Type B pancreatic cell (in vitro differentiated cells): ENCODE measurements around the gene TMEM238L. TPM values are rescaled to one million over a fixed set of nuclear protein-coding genes. Genes with fewer than 3 reads are reported as not detected.

Experiments used
- DNase-seq: peaks from one replicate; pipeline ENCODE4 v3.0.0; 2021; ENCODE audit warnings: mixed read lengths; ENCODE audit not compliant: unreplicated experiment; ENCODE audit errors: extremely low spot score
- H3K27ac Mint-ChIP-seq: 2 replicates; pipeline ENCODE4 v1.8.0; 2021; ENCODE audit warnings: mild to moderate bottlenecking, mixed read lengths
- H3K27me3 Mint-ChIP-seq: 2 replicates; pipeline ENCODE4 v1.8.0; 2021; ENCODE audit warnings: mixed read lengths
- H3K36me3 Mint-ChIP-seq: 2 replicates; pipeline ENCODE4 v1.8.0; 2021; ENCODE audit warnings: mixed read lengths
- H3K4me1 Mint-ChIP-seq: one replicate; pipeline ENCODE4 v1.8.0; 2021; ENCODE audit warnings: mixed read lengths; ENCODE audit not compliant: unreplicated experiment
- H3K4me3 Mint-ChIP-seq: 2 replicates; pipeline ENCODE4 v1.8.0; 2021; ENCODE audit warnings: mild to moderate bottlenecking, mixed read lengths
- H3K9me3 Mint-ChIP-seq: 2 replicates; pipeline ENCODE4 v1.8.0; 2021; ENCODE audit warnings: mixed read lengths
- total RNA-seq: library from RNA; stranded (reverse); gene quantifications from 2 replicates; pipeline ENCODE4 v1.2.1, GENCODE V29; 2021; ENCODE audit warnings: low replicate concordance
- TF ChIP-seq, protein P1 (sequence below): fragments of 200-600 bp; sonication (generic); conservative IDR thresholded peaks from 2 replicates; pipeline ENCODE4 v1.5.0; 2021; ENCODE audit warnings: antibody characterized with exemption, mild to moderate bottlenecking

The TMEM238L gene
- total RNA-seq, 1 donor from 2014 or later: not detected

DNA sequence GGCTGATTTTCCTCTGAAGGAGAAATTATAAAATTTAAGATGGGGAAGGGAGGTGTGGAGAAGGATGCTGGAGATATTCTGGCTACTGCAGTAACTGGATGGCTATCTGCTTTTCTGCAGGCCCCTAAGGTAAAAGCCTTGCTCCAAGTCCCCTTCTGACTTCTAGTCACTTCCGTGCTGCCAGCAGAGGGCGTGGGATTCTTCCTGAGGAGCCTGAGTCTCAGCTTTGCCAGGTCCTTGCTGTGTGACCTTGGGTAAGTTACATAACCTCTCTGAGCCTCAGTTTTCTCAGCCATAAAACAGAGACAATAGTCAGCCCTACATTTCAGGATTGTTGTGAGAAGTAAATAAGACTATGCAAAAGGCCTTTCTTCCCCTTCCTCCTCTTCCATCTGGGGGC lies 49.8 kb downstream of the TMEM238L start:
- Mint-ChIP-seq H3K27me3 (peaks cover 24% of the 10 kb centered on the region), H3K36me3 (no peaks in the 10 kb centered on the region), H3K4me3 (no peak overlapping the region), H3K27ac (no peak overlapping the region), H3K9me3 (no peaks in the 10 kb centered on the region), H3K4me1 (peaks cover 37% of the 10 kb centered on the region)
- no peak for DNase-seq
- TF ChIP-seq, protein P1, sequence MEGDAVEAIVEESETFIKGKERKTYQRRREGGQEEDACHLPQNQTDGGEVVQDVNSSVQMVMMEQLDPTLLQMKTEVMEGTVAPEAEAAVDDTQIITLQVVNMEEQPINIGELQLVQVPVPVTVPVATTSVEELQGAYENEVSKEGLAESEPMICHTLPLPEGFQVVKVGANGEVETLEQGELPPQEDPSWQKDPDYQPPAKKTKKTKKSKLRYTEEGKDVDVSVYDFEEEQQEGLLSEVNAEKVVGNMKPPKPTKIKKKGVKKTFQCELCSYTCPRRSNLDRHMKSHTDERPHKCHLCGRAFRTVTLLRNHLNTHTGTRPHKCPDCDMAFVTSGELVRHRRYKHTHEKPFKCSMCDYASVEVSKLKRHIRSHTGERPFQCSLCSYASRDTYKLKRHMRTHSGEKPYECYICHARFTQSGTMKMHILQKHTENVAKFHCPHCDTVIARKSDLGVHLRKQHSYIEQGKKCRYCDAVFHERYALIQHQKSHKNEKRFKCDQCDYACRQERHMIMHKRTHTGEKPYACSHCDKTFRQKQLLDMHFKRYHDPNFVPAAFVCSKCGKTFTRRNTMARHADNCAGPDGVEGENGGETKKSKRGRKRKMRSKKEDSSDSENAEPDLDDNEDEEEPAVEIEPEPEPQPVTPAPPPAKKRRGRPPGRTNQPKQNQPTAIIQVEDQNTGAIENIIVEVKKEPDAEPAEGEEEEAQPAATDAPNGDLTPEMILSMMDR: peak; percentile 56

DNA sequence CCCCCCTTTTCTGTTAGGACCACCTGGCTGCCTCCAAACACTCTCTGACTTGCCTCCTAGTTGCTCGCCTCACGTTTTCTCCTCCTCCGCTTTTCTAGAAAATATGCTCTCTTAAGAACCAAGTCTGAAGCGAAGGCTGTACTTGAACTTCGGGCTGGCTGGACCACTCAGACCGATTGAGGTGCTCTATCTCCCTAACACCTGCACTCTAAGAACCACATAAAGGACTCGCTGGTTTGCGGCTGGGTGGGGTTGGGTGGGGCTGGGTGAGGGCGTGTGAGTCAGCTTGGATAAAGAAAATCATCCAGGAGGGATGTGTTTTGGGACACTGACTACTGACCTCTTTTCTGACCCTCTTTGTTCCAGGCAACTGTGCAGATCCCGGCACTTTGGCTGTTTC lies 51.2 kb downstream of the TMEM238L start:
- no peak for DNase-seq
- H3K27ac Mint-ChIP-seq: no peak overlapping the region
- H3K36me3 Mint-ChIP-seq: no peaks in the 10 kb centered on the region
- H3K4me3 Mint-ChIP-seq: no peak overlapping the region
- no peaks in the 10 kb centered on the region for H3K9me3 Mint-ChIP-seq
- peaks cover 26% of the 10 kb centered on the region for H3K27me3 Mint-ChIP-seq
- TF ChIP-seq, protein P1: no peak
- peaks cover 39% of the 10 kb centered on the region for H3K4me1 Mint-ChIP-seq

DNA sequence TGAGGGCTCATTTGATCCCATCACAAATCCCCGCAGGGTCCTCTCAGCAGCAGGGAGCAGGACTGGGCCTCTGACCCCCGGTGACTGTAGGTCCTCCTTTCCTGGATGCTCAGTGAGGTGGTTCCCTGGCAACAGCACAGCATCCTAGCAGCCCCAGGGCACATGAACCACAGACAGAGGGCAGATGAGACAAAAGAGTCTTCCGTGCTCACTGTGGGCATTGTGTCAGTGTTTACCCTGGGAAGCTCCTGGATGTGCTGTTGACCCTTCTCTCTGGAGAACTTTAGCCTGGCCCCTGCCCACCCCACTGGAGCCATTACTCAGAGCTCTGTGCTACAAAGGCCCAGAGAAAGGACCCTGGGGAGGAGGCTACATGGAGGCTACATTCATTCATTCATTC lies 52.3 kb downstream of the TMEM238L start:
- Mint-ChIP-seq H3K36me3 (no peaks in the 10 kb centered on the region), H3K9me3 (no peaks in the 10 kb centered on the region), H3K27ac (no peak overlapping the region), H3K4me1 (peaks cover 32% of the 10 kb centered on the region), H3K4me3 (no peak overlapping the region), H3K27me3 (peaks cover 22% of the 10 kb centered on the region)
- DNase-seq: no peak
- TF ChIP-seq, protein P1: no peak

DNA sequence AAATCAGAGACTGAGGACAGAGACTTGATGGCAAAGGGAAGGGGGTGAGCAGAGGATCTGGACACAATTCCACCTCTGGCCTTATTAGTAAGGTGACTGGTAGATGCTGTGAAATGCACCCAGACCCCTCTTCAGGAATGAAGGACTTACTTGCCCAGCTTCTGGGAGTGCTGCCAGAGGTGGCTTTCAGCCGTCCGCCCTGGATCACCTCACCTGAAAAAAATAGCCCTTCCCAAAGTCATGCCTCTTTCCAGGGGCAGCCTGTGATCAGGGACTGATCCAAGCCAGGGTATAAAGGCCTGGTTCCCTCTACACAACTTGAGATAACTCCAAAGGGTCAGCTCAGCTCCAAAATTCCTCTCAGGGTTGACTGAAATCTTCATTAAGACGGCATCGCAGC lies 53.7 kb downstream of the TMEM238L start:
- Mint-ChIP-seq H3K27me3 (peaks cover 18% of the 10 kb centered on the region), H3K9me3 (no peaks in the 10 kb centered on the region), H3K27ac (no peak overlapping the region)

DNA sequence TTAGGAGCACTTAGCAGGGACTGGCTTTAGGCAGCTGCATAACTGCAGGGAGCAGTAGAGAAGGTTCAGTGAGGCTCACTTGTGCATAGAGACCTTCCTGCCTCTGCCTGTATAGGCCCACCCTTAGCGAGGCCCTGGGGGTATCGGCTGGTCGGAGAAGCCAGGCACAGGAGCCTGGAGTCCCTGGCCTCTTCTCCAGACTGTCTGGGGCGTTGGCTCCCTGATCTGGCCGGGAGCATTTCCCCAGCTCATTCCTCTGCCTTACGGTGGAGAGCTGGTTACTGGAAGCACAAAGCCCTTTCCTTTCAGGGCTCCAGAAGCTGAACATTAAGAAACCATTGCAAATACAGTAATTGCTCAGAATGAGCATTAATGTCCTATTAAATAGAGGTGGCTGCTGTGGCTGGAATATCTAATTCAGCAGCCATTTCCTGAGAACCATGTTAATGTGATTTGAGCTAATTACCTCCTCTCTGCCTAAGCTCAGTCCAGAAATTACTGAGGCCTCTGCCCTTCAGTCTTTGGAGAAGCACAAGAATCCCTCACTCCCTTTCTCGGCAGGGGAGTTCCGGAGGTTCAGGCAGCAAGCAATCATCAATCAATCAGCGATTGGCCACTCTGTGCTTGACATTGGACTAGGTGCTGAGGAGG lies 55.2 kb downstream of the TMEM238L start:
- Mint-ChIP-seq H3K4me1 (peaks cover 24% of the 10 kb centered on the region), H3K27ac (no peak overlapping the region), H3K27me3 (peaks cover 18% of the 10 kb centered on the region), H3K9me3 (no peaks in the 10 kb centered on the region), H3K4me3 (no peak overlapping the region), H3K36me3 (no peaks in the 10 kb centered on the region)
- TF ChIP-seq, protein P1: no peak
- no peak for DNase-seq

More for the DNA sequence above, 53.7 kb downstream of the TMEM238L start:
- H3K4me3 Mint-ChIP-seq: no peak overlapping the region
- TF ChIP-seq, protein P1: no peak
- H3K36me3 Mint-ChIP-seq: no peaks in the 10 kb centered on the region
- DNase-seq: no peak
- H3K4me1 Mint-ChIP-seq: peaks cover 27% of the 10 kb centered on the region
